ENCODE results near the gene VCL. TPM values are rescaled to one million over a fixed set of nuclear protein-coding genes. Genes with fewer than 3 reads are reported as not detected.
A peak's percentile ranks its signal among the peaks of the same experiment; 100 is the strongest.

Gene VCL
- total RNA-seq, 2 experiments from 2014 or later: 13.4 to 14.4 TPM

- CTCF ChIA-PET: interaction anchor here (0.9 kb wide), 1 partner anchor 135 kb away, joined by 3 read pairs; no protein-coding TSS in a partner anchor
- no peak overlapping the region for H3K27ac Mint-ChIP-seq
- intact Hi-C loops (cut with micrococcal nuclease): no loop called here
- no peaks in the 10 kb centered on the region for H3K4me1 Mint-ChIP-seq (ENCODE audit: low read depth)
- no peaks in the 10 kb centered on the region for H3K9me3 Mint-ChIP-seq
- no peak overlapping the region for H3K4me3 Mint-ChIP-seq
- H3K36me3 Mint-ChIP-seq (ENCODE audit: low read depth): peaks cover 26% of the 10 kb centered on the region
- no peaks in the 10 kb centered on the region for H3K27me3 Mint-ChIP-seq (ENCODE audit: low read depth)
- DNase-seq: no peak
These were observed 111.5 kb downstream of the VCL start for GRCh38 chr10:74109452-74109851.

GRCh38 chr10:74110120-74110519 is 112.2 kb downstream of the VCL start:
- Mint-ChIP-seq H3K9me3 (no peaks in the 10 kb centered on the region), H3K27me3 (ENCODE audit: low read depth) (no peaks in the 10 kb centered on the region), H3K4me3 (no peak overlapping the region), H3K36me3 (ENCODE audit: low read depth) (peaks cover 27% of the 10 kb centered on the region), H3K27ac (no peak overlapping the region), H3K4me1 (ENCODE audit: low read depth) (no peaks in the 10 kb centered on the region)
- CTCF ChIA-PET: interaction anchor here (2.0 kb wide), 1 partner anchor 29 kb away, joined by 4 read pairs; no protein-coding TSS in a partner anchor
- no peak for DNase-seq
- intact Hi-C loops (cut with micrococcal nuclease): no loop called here

- peaks cover 3% of the 10 kb centered on the region for H3K4me1 Mint-ChIP-seq (ENCODE audit: low read depth)
- intact Hi-C loops (cut with micrococcal nuclease): no loop called here
- H3K9me3 Mint-ChIP-seq: no peaks in the 10 kb centered on the region
- peaks cover 32% of the 10 kb centered on the region for H3K36me3 Mint-ChIP-seq (ENCODE audit: low read depth)
- H3K27ac Mint-ChIP-seq: no peak overlapping the region
- no peak overlapping the region for H3K4me3 Mint-ChIP-seq
- no peaks in the 10 kb centered on the region for H3K27me3 Mint-ChIP-seq (ENCODE audit: low read depth)
- CTCF ChIA-PET: interaction anchor here (2.0 kb wide), 1 partner anchor 31 kb away, joined by 4 read pairs; no protein-coding TSS in a partner anchor
- no peak for DNase-seq
These were observed 113.9 kb downstream of the VCL start for GRCh38 chr10:74111799-74112198.

GRCh38 chr10:74113546-74113945 is 115.6 kb downstream of the VCL start:
- no peaks in the 10 kb centered on the region for H3K9me3 Mint-ChIP-seq
- intact Hi-C loops (cut with micrococcal nuclease): no loop called here
- H3K4me3 Mint-ChIP-seq: no peak overlapping the region
- no peaks in the 10 kb centered on the region for H3K27me3 Mint-ChIP-seq (ENCODE audit: low read depth)
- peaks cover 40% of the 10 kb centered on the region for H3K36me3 Mint-ChIP-seq (ENCODE audit: low read depth)
- no peak for DNase-seq
- no peak overlapping the region for H3K27ac Mint-ChIP-seq
- H3K4me1 Mint-ChIP-seq (ENCODE audit: low read depth): peaks cover 3% of the 10 kb centered on the region
- CTCF ChIA-PET: interaction anchor here (0.6 to 0.9 kb wide), 3 partner anchors 95 to 286 kb away, joined by 3 read pairs; no protein-coding TSS in a partner anchor

GRCh38 chr10:74114041-74114448 is 116.1 kb downstream of the VCL start:
- no peak for DNase-seq
- no peaks in the 10 kb centered on the region for H3K9me3 Mint-ChIP-seq
- H3K4me1 Mint-ChIP-seq (ENCODE audit: low read depth): peaks cover 3% of the 10 kb centered on the region
- H3K4me3 Mint-ChIP-seq: no peak overlapping the region
- peaks cover 42% of the 10 kb centered on the region for H3K36me3 Mint-ChIP-seq (ENCODE audit: low read depth)
- peak overlapping the region; percentile 2 for H3K27ac Mint-ChIP-seq
- no peaks in the 10 kb centered on the region for H3K27me3 Mint-ChIP-seq (ENCODE audit: low read depth)
- CTCF ChIA-PET: interaction anchor here (0.6 to 0.9 kb wide), 2 partner anchors 94 to 287 kb away, joined by 3 read pairs; no protein-coding TSS in a partner anchor
- intact Hi-C loops (cut with micrococcal nuclease): no loop called here

GRCh38 chr10:74117738-74118137 is 119.8 kb downstream of the VCL start:
- no peaks in the 10 kb centered on the region for H3K9me3 Mint-ChIP-seq
- H3K27ac Mint-ChIP-seq: peak overlapping the region; percentile 22

GRCh38 chr10:74118804-74119203 is 120.9 kb downstream of the VCL start:
- Mint-ChIP-seq H3K9me3 (no peaks in the 10 kb centered on the region), H3K36me3 (ENCODE audit: low read depth) (peaks cover 49% of the 10 kb centered on the region), H3K27ac (peak overlapping the region; percentile 57), H3K4me1 (ENCODE audit: low read depth) (peaks cover 5% of the 10 kb centered on the region), H3K27me3 (ENCODE audit: low read depth) (no peaks in the 10 kb centered on the region), H3K4me3 (no peak overlapping the region)
- CTCF ChIA-PET: no interaction called here
- intact Hi-C loops (cut with micrococcal nuclease): no loop called here
- no peak for DNase-seq

More at GRCh38 chr10:74117738-74118137, 119.8 kb downstream of the VCL start:
- peaks cover 3% of the 10 kb centered on the region for H3K4me1 Mint-ChIP-seq (ENCODE audit: low read depth)
- H3K4me3 Mint-ChIP-seq: no peak overlapping the region
- no peak for DNase-seq
- intact Hi-C loops (cut with micrococcal nuclease): no loop called here
- no peaks in the 10 kb centered on the region for H3K27me3 Mint-ChIP-seq (ENCODE audit: low read depth)
- CTCF ChIA-PET: interaction anchor here (0.8 kb wide), 1 partner anchor 943 kb away, joined by 3 read pairs; no protein-coding TSS in a partner anchor
- H3K36me3 Mint-ChIP-seq (ENCODE audit: low read depth): peaks cover 46% of the 10 kb centered on the region

GRCh38 chr10:74120911-74121310 is 123.0 kb downstream of the VCL start:
- peaks cover 42% of the 10 kb centered on the region for H3K36me3 Mint-ChIP-seq (ENCODE audit: low read depth)
- DNase-seq: no peak
- CTCF ChIA-PET: no interaction called here
- peaks cover 3% of the 10 kb centered on the region for H3K4me1 Mint-ChIP-seq (ENCODE audit: low read depth)
- no peaks in the 10 kb centered on the region for H3K27me3 Mint-ChIP-seq (ENCODE audit: low read depth)
- no peak overlapping the region for H3K4me3 Mint-ChIP-seq
- intact Hi-C loops (cut with micrococcal nuclease): no loop called here
- no peak overlapping the region for H3K27ac Mint-ChIP-seq
- no peaks in the 10 kb centered on the region for H3K9me3 Mint-ChIP-seq

- CTCF ChIA-PET: no interaction called here
- no peak overlapping the region for H3K27ac Mint-ChIP-seq
- intact Hi-C loops (cut with micrococcal nuclease): no loop called here
These were observed 123.5 kb downstream of the VCL start for GRCh38 chr10:74121368-74121767.

GRCh38 chr10:74122060-74122459 is 124.1 kb downstream of the VCL start:
- no peak overlapping the region for H3K4me3 Mint-ChIP-seq
- H3K36me3 Mint-ChIP-seq (ENCODE audit: low read depth): peaks cover 38% of the 10 kb centered on the region
- H3K27me3 Mint-ChIP-seq (ENCODE audit: low read depth): no peaks in the 10 kb centered on the region
- intact Hi-C loops (cut with micrococcal nuclease): no loop called here
- no peaks in the 10 kb centered on the region for H3K9me3 Mint-ChIP-seq
- CTCF ChIA-PET: no interaction called here
- H3K27ac Mint-ChIP-seq: no peak overlapping the region
- peaks cover 2% of the 10 kb centered on the region for H3K4me1 Mint-ChIP-seq (ENCODE audit: low read depth)
- no peak for DNase-seq

More at GRCh38 chr10:74121368-74121767, 123.5 kb downstream of the VCL start:
- Mint-ChIP-seq H3K4me1 (ENCODE audit: low read depth) (peaks cover 2% of the 10 kb centered on the region), H3K9me3 (no peaks in the 10 kb centered on the region), H3K36me3 (ENCODE audit: low read depth) (peaks cover 42% of the 10 kb centered on the region), H3K27me3 (ENCODE audit: low read depth) (no peaks in the 10 kb centered on the region), H3K4me3 (no peak overlapping the region)
- no peak for DNase-seq

- Mint-ChIP-seq H3K4me3 (no peak overlapping the region), H3K36me3 (ENCODE audit: low read depth) (peaks cover 36% of the 10 kb centered on the region), H3K9me3 (no peaks in the 10 kb centered on the region), H3K4me1 (ENCODE audit: low read depth) (peaks cover 2% of the 10 kb centered on the region), H3K27ac (peak overlapping the region; percentile 48), H3K27me3 (ENCODE audit: low read depth) (no peaks in the 10 kb centered on the region)
- intact Hi-C loops (cut with micrococcal nuclease): no loop called here
- no peak for DNase-seq
- CTCF ChIA-PET: interaction anchor here (0.6 to 1.4 kb wide), 3 partner anchors 23 to 1072 kb away, joined by 3 read pairs; no protein-coding TSS in a partner anchor
These were observed 125.2 kb downstream of the VCL start for GRCh38 chr10:74123081-74123480.

- Mint-ChIP-seq H3K4me3 (no peak overlapping the region), H3K36me3 (ENCODE audit: low read depth) (peaks cover 23% of the 10 kb centered on the region), H3K4me1 (ENCODE audit: low read depth) (no peaks in the 10 kb centered on the region), H3K27me3 (ENCODE audit: low read depth) (no peaks in the 10 kb centered on the region), H3K27ac (no peak overlapping the region), H3K9me3 (no peaks in the 10 kb centered on the region)
- DNase-seq: no peak
- CTCF ChIA-PET: interaction anchor here (0.6 to 1.0 kb wide), 3 partner anchors 13 to 254 kb away, joined by 3 to 4 read pairs (median 3); no protein-coding TSS in a partner anchor
- intact Hi-C loops (cut with micrococcal nuclease): no loop called here
These were observed 136.3 kb downstream of the VCL start for GRCh38 chr10:74133923-74134820.
